ENCODE data around the gene MKNK2. TPM values are rescaled to one million over a fixed set of nuclear protein-coding genes. Genes with fewer than 3 reads are reported as not detected.
A peak's percentile ranks its signal among the peaks of the same experiment; 100 is the strongest.

The MKNK2 gene
- total and polyA plus RNA-seq, 2 donors (not counting 1 experiment from before 2014, with no cell fraction given): 440 to 777 TPM

- ChIA-PET CTCF (no interaction called here), POLR2A (no interaction called here)
- H3K4me1 ChIP-seq (ENCODE audit: control insufficient read depth in 2 of 2, insufficient read depth in 2 of 2, low read length in 2 of 2): no peaks in the 10 kb centered on the region
- ATAC-seq (ENCODE audit: low read depth): no peak
- H3K79me2 ChIP-seq (ENCODE audit: control insufficient read depth, insufficient read depth, low read length): peaks cover 7% of the 10 kb centered on the region
- no peak overlapping the region for H3K27ac ChIP-seq (ENCODE audit: low read length in 2 of 2)
- DNase-seq: no peak
- H3K4me3 ChIP-seq (ENCODE audit: control extremely low read depth in 1 of 5, extremely low read depth in 1 of 5, insufficient read depth in 1 of 5, low read depth in 2 of 5, low read length in 4 of 5): no peak overlapping the region
- H2AFZ ChIP-seq (ENCODE audit: insufficient read depth, low read depth, low read length, poor library complexity, severe bottlenecking): no peak overlapping the region
- 94% methylated on average over 23 of the region's 30 CpGs for WGBS (ENCODE audit: insufficient coverage)
- Mint-ChIP-seq H3K4me1 (peaks cover 2% of the 10 kb centered on the region), H3K27me3 (no peaks in the 10 kb centered on the region), H3K9me3 (ENCODE audit: insufficient read depth) (no peaks in the 10 kb centered on the region), H3K4me3 (no peak overlapping the region), H3K27ac (peak overlapping the region; percentile 65)
- H3K27me3 ChIP-seq (replicated peaks in 1 of 4; ENCODE audit: control extremely low read depth in 1 of 4, control insufficient read depth in 3 of 4, insufficient read depth in 4 of 4, low read length in 3 of 4): no peaks in the 10 kb centered on the region
- intact Hi-C loops (cut with micrococcal nuclease): no loop called here
- peaks cover 4 to 41% of the 10 kb centered on the region in 2 experiments for H3K36me3 ChIP-seq (replicated peaks in 1 of 2; ENCODE audit: control extremely low read depth in 1 of 2, control insufficient read depth in 1 of 2, extremely low read depth in 1 of 2, insufficient read depth in 2 of 2, low read length in 1 of 2)
- no peak overlapping the region for H3K9ac ChIP-seq (ENCODE audit: low read length)
- peaks cover 18% of the 10 kb centered on the region for H4K20me1 ChIP-seq (ENCODE audit: control insufficient read depth, insufficient read depth, low read length, poor library complexity, severe bottlenecking)
- H3K4me2 ChIP-seq (replicated peaks; ENCODE audit: low read depth, low read length, poor library complexity, severe bottlenecking): no peak overlapping the region
- no peak for TF ChIP-seq EZH2 (IDR thresholded peaks at IDR 0.05; ENCODE audit: borderline replicate concordance, insufficient read depth, low read depth, low read length, poor library complexity, severe bottlenecking)
- TF ChIP-seq CTCF (IDR thresholded peaks at IDR 0.05): no peak
- peaks cover 0 to 4% (median 0%) of the 10 kb centered on the region in 3 donors for H3K9me3 ChIP-seq (ENCODE audit: control extremely low read depth in 1 of 3, control insufficient read depth in 2 of 3, insufficient read depth in 1 of 3, low read length in 2 of 3)
Observed at GRCh38 chr19:1991018-1991913, 59.8 kb downstream of the MKNK2 start.

All from B cell (primary cell).